ENCODE data around the gene GHR. TPM values are rescaled to one million over a fixed set of nuclear protein-coding genes. Genes with fewer than 3 reads are reported as not detected.

GHR gene
- total and polyA plus RNA-seq, 8 donors, result 0.73 to 3.9 (median 1.3) TPM

DNA sequence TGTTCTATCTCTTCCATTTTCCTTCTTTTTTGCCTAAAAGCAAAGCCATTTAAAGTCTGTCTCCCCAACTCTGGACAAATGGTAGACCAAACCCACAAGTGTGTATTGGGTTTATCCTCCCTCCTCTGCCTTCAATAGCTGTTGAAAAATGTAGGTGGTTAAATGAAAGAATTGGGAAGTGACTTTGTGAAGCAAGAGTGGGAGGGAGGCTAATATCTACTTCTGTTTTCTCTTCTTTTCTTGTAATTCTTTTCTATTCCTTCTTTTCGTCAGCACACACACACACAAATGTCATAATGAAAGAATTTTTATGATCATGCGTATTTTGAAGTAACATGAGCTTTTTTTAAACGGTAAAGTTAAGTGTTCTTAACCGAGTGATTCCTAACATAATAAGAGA is 337.2 kb downstream of the GHR start:
- ATAC-seq (no peak), FAIRE-seq (no peak), DNase-seq (no peak)
- intact Hi-C loops (cut with DNase I), result no loop called here
- no peaks in the 10 kb centered on the region for H3K9me3 ChIP-seq
- H3K36me3 ChIP-seq, result no peaks in the 10 kb centered on the region
- no peaks in the 10 kb centered on the region for H3K4me1 ChIP-seq
- no peaks in the 10 kb centered on the region for H3K27me3 ChIP-seq
- H3K27ac ChIP-seq, result no peak overlapping the region
- 81 to 93% methylated on average over 4 of the region's 4 CpGs for WGBS, 2 donors
- TF ChIP-seq, protein P1, sequence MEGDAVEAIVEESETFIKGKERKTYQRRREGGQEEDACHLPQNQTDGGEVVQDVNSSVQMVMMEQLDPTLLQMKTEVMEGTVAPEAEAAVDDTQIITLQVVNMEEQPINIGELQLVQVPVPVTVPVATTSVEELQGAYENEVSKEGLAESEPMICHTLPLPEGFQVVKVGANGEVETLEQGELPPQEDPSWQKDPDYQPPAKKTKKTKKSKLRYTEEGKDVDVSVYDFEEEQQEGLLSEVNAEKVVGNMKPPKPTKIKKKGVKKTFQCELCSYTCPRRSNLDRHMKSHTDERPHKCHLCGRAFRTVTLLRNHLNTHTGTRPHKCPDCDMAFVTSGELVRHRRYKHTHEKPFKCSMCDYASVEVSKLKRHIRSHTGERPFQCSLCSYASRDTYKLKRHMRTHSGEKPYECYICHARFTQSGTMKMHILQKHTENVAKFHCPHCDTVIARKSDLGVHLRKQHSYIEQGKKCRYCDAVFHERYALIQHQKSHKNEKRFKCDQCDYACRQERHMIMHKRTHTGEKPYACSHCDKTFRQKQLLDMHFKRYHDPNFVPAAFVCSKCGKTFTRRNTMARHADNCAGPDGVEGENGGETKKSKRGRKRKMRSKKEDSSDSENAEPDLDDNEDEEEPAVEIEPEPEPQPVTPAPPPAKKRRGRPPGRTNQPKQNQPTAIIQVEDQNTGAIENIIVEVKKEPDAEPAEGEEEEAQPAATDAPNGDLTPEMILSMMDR (IDR thresholded peaks at IDR 0.05), result no peak
- H3K4me3 ChIP-seq, result no peak overlapping the region

DNA sequence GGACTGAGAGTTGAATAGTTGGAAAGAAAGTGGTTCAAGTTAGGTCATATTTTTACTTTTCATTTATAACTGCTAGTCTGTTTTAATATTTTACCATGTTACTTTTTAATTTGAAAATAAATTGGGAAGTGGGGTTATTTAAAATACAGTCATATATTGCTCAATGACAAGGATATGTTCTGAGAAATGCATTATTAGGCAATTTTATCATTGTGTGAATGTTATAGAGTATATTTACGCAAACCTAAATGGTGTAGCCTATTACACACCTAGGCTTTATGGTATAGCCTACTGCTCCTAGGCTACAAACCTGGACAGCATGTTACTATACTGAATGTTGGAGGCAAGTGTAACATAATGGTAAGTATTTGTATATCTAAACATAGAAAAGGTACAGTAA is 338.6 kb downstream of the GHR start:
- Histone ChIP-seq H3K36me3 (no peaks in the 10 kb centered on the region), H3K9me3 (no peaks in the 10 kb centered on the region), H3K27ac (no peak overlapping the region), H3K4me3 (no peak overlapping the region), H3K4me1 (no peaks in the 10 kb centered on the region), H3K27me3 (no peaks in the 10 kb centered on the region)
- TF ChIP-seq, protein P1 (IDR thresholded peaks at IDR 0.05), result no peak
- intact Hi-C loops (cut with DNase I), result no loop called here
- no peak for FAIRE-seq
- no peak for DNase-seq
- WGBS, 2 donors, result 91 to 94% methylated on average over 1 of the region's 1 CpG
- no peak for ATAC-seq

DNA sequence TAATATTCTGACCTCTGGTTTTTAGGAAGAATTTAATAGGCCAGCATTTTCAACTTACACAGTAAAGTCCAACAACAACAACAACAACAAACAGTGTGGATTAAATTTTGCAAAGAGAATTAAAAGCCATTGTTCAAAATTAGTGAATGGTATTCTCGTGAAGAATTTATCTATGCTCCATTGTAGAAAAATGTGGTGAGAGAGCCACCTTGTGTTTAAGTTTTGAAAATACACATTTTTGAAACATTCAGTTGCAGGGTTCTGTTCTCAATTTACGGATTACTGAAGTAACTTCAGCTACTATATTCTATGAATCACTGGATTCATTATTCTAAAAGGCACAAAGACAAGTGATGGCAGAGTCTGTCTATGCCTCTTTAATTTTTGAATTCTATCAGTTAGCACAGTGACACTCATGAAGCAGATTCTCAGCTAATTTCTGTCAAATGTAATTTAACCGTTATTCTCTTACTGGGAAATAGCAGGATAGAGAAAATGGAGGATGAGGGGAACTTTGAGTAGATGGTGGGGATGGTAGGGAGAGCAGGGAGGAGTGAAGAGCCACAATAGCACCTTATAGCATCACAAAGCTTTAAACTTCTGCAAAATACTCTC is 344.4 kb downstream of the GHR start:
- no peaks in the 10 kb centered on the region for H3K9me3 ChIP-seq
- 31% methylated on average over 3 of the region's 3 CpGs for WGBS, 2 donors
- H3K27ac ChIP-seq, result no peak overlapping the region
- intact Hi-C loops (cut with DNase I), result no loop called here
- FAIRE-seq (peak; percentile 90), ATAC-seq (peak in 3 of 4 donors; percentile 59 to 72 (median 69)), DNase-seq (no peak)
- peaks cover 0 to 4% (median 0%) of the 10 kb centered on the region in 4 donors for H3K27me3 ChIP-seq
- H3K4me1 ChIP-seq, result no peaks in the 10 kb centered on the region
- TF ChIP-seq, protein P1 (IDR thresholded peaks at IDR 0.05), result peak in 3 of 4 donors; percentile 25 to 32 (median 31)
- H3K4me3 ChIP-seq, result no peak overlapping the region
- H3K36me3 ChIP-seq, result no peaks in the 10 kb centered on the region

DNA sequence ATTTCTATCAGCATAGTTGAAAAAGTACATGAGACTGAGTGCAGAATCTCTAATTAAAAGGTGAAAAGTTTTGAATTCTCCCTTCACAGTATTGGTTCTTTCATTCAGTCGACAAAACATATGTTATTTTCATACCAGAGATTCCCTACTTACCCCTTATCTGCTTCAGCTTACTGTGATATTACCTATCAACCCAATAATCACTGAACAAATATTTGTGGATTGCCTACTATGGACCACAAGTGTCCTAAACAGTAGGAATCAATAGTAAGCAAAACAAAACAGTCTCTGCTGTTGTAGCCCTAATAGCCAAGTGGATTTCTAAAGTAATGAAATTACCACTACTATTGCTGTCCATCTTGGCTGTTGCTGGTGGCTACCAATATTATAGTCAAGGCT is 344.9 kb downstream of the GHR start:
- no peaks in the 10 kb centered on the region for H3K36me3 ChIP-seq
- intact Hi-C loops (cut with DNase I), result no loop called here
- 9 to 23% methylated on average over 1 of the region's 1 CpG for WGBS, 2 donors
- no peak overlapping the region for H3K4me3 ChIP-seq
- FAIRE-seq (no peak), ATAC-seq (no peak), DNase-seq (no peak)
- no peaks in the 10 kb centered on the region for H3K9me3 ChIP-seq
- no peak overlapping the region for H3K27ac ChIP-seq
- TF ChIP-seq, protein P1 (IDR thresholded peaks at IDR 0.05), result no peak
- no peaks in the 10 kb centered on the region for H3K4me1 ChIP-seq
- H3K27me3 ChIP-seq, result peaks cover 0 to 4% (median 0%) of the 10 kb centered on the region in 4 donors

DNA sequence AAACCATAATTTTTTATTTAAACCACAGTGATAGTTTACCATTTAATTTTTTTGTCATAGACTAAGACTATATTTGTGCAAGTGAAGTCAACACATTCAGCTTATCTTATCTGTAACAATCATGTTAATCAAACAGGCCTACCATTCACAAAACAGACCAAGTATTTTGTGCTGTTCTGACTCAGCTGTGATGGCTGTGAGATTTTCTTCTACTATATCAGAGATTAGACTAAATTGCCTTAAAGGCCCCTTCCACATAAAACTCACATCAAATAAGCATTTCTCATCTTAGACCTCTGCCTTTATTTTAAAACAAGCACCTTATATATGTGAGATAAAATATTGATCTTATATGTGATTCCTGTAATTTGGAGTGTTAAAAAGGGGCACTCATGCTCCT is 346.8 kb downstream of the GHR start:
- no peak for ATAC-seq
- Histone ChIP-seq H3K27ac (no peak overlapping the region), H3K4me3 (no peak overlapping the region), H3K27me3 (peaks cover 0 to 4% (median 0%) of the 10 kb centered on the region in 4 donors), H3K9me3 (no peaks in the 10 kb centered on the region), H3K4me1 (no peaks in the 10 kb centered on the region), H3K36me3 (no peaks in the 10 kb centered on the region)
- TF ChIP-seq, protein P1 (IDR thresholded peaks at IDR 0.05), result no peak
- intact Hi-C loops (cut with DNase I), result no loop called here
- DNase-seq, result no peak
- no peak for FAIRE-seq

Data from pancreas (tissue), 10 donors.